Thymus (tissue), 11 donors: ENCODE results near the gene OR12D2. TPM values are rescaled to one million over a fixed set of nuclear protein-coding genes. Genes with fewer than 3 reads are reported as not detected.
"Not testable (repeated sequence)": the region's sequence is repeated elsewhere in the genome, so short reads cannot be mapped to it uniquely, and the experiment has no call there.

Experiments
- DNase-seq, 9 donors: peaks; one replicate each; pipeline ENCODE4 v3.0.0-alpha.2; 2013; ENCODE audit warnings: low spot score in 9 of 9, low read depth in 6 of 9, missing footprints in 1 of 9
- H3K27ac ChIP-seq, 2 donors: one replicate each; pipeline ENCODE4 v1.5.1; 2013; ENCODE audit warnings: control low read depth in 1 of 2, low read depth in 1 of 2, low read length in 1 of 2, mild to moderate bottlenecking in 1 of 2, moderate library complexity in 1 of 2
- H3K27me3 ChIP-seq, 2 donors: one replicate each; pipeline ENCODE4 v1.5.1; 2013; ENCODE audit warnings: low read length in 1 of 2; ENCODE audit not compliant: control insufficient read depth in 2 of 2, insufficient read depth in 1 of 2
- H3K36me3 ChIP-seq, 2 donors: one replicate each; pipeline ENCODE4 v1.5.1; 2013; ENCODE audit warnings: low read length in 1 of 2, mild to moderate bottlenecking in 1 of 2, moderate library complexity in 1 of 2; ENCODE audit not compliant: control insufficient read depth in 2 of 2, insufficient read depth in 2 of 2
- H3K4me1 ChIP-seq, 2 donors: one replicate each; pipeline ENCODE4 v1.5.1; 2013; ENCODE audit warnings: low read length in 2 of 2; ENCODE audit not compliant: control insufficient read depth in 2 of 2, insufficient read depth in 2 of 2
- H3K4me3 ChIP-seq, 2 donors: one replicate each; pipeline ENCODE4 v1.5.1; 2013; ENCODE audit warnings: low read length in 2 of 2, control low read depth in 1 of 2, mild to moderate bottlenecking in 1 of 2
- H3K9me3 ChIP-seq, 2 donors: one replicate each; pipeline ENCODE4 v1.5.1; 2013; ENCODE audit warnings: low read length in 1 of 2, mild to moderate bottlenecking in 1 of 2; ENCODE audit not compliant: control insufficient read depth in 2 of 2, insufficient read depth in 1 of 2
- WGBS: extraction: QIAGEN DNeasy Blood & Tissue Kit; methylation state at CpG from one replicate; pipeline ENCODE4 v1.1.7; 2013; 5-methylcytosine and 5-hydroxymethylcytosine counted together
- polyA plus RNA-seq: library from polyadenylated mRNA; stranded (reverse); fragments of 200-250 nt; gene quantifications from one replicate; pipeline ENCODE4 v1.2.3, GENCODE V29; 2013
- total RNA-seq: library from RNA; stranded (reverse); fragments of 120-200 nt; gene quantifications from one replicate; pipeline ENCODE4 v1.2.4, GENCODE V29; 2013
- donor health status: healthy.

OR12D2 gene
- total and polyA plus RNA-seq, 2 donors: not detected

- Histone ChIP-seq H3K27ac (no peak overlapping the region), H3K4me3 (no peak overlapping the region), H3K4me1 (no peaks in the 10 kb centered on the region), H3K27me3 (no peaks in the 10 kb centered on the region), H3K9me3 (no peaks in the 10 kb centered on the region), H3K36me3 (no peaks in the 10 kb centered on the region)
- DNase-seq: no peak
- 48% methylated on average over 1 of the region's 1 CpG for WGBS
Measured at GRCh38 chr6:29403801-29404200, 8.4 kb downstream of the OR12D2 start.

DNA sequence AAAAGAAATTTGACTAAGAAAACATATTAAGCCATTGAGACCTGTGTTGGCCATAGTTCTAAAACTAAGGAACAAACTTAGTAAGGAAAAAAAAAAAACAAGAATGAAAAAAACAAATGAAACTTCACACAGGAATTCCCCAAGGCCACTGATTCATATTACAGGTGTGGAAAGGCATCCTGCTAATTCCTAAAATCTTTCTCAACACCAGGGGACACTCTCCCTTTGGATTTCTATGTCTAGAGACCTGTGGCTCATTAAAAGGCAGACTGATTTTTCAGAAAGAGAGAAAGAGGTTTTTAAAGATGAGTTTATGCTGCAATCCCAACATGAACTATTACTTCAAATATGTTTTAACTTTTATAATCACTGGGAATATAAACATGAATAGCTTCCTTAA, 19.2 kb downstream of the OR12D2 start, which contains the start of gene OR12D1:
Gene OR12D1, plus strand, starts transcription at position 341 of the 400 bp plus-strand sequence.
- no peaks in the 10 kb centered on the region for H3K4me1 ChIP-seq
- no peaks in the 10 kb centered on the region for H3K27me3 ChIP-seq
- peak in 1 of 9 donors; percentile 2 for DNase-seq
- H3K36me3 ChIP-seq: no peaks in the 10 kb centered on the region
- H3K27ac ChIP-seq: peak within 1 kb of the TSS in 1 of 2 donors; percentile 46
- H3K9me3 ChIP-seq: peaks cover 0 to 6% of the 10 kb centered on the region in 2 donors
- H3K4me3 ChIP-seq: no peak within 1 kb of the TSS

DNA sequence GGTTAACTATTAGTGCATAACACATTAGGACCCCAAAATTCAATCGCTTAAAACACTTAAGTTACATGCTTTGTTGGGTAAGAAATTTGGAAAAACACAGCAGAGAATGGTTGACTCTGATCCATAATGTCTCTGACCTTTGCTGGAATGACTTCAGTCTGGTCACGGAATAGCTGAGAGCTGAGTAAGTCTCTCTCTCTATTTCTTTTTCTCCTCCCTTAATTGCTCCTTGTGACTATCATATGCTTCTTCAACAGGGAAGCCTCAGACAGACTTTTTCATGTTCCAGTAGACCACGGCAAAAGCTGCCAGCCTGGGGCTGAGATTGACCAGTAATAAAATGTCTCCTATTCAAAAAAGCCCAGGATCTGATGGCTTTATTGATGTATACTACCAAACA, 24.1 kb downstream of the OR12D2 start:
- 92% methylated on average over 3 of the region's 3 CpGs for WGBS
- no peaks in the 10 kb centered on the region for H3K27me3 ChIP-seq

GRCh38 chr6:29424168-29424567, 28.7 kb downstream of the OR12D2 start:
- Histone ChIP-seq H3K4me3 (no peak overlapping the region), H3K27me3 (no peaks in the 10 kb centered on the region), H3K9me3 (no peaks in the 10 kb centered on the region), H3K36me3 (no peaks in the 10 kb centered on the region), H3K4me1 (no peaks in the 10 kb centered on the region), H3K27ac (no peak overlapping the region)
- 97% methylated on average over 2 of the region's 2 CpGs for WGBS
- DNase-seq: no peak

More for the DNA sequence above, 24.1 kb downstream of the OR12D2 start:
- Histone ChIP-seq H3K36me3 (no peaks in the 10 kb centered on the region), H3K4me3 (no peak overlapping the region), H3K27ac (no peak overlapping the region), H3K9me3 (no peaks in the 10 kb centered on the region), H3K4me1 (no peaks in the 10 kb centered on the region)
- DNase-seq: no peak

GRCh38 chr6:29424575-29424974, 29.1 kb downstream of the OR12D2 start:
- H3K27ac ChIP-seq: no peak overlapping the region
- H3K9me3 ChIP-seq: no peaks in the 10 kb centered on the region
- H3K27me3 ChIP-seq: no peaks in the 10 kb centered on the region
- no peaks in the 10 kb centered on the region for H3K36me3 ChIP-seq
- no peaks in the 10 kb centered on the region for H3K4me1 ChIP-seq
- DNase-seq: no peak
- no peak overlapping the region for H3K4me3 ChIP-seq
- WGBS: 16% methylated on average over 2 of the region's 2 CpGs

- H3K36me3 ChIP-seq: no peaks in the 10 kb centered on the region
- H3K27me3 ChIP-seq: no peaks in the 10 kb centered on the region
Measured at GRCh38 chr6:29425075-29425474, 29.6 kb downstream of the OR12D2 start.

GRCh38 chr6:29426654-29427053, 31.2 kb downstream of the OR12D2 start:
- Histone ChIP-seq H3K27ac (no peak overlapping the region), H3K4me3 (no peak overlapping the region), H3K4me1 (no peaks in the 10 kb centered on the region), H3K9me3 (no peaks in the 10 kb centered on the region), H3K36me3 (no peaks in the 10 kb centered on the region), H3K27me3 (no peaks in the 10 kb centered on the region)
- 97% methylated on average over 3 of the region's 3 CpGs for WGBS
- no peak for DNase-seq

More at GRCh38 chr6:29425075-29425474, 29.6 kb downstream of the OR12D2 start:
- no peak for DNase-seq
- Histone ChIP-seq H3K27ac (no peak overlapping the region), H3K4me3 (no peak overlapping the region), H3K9me3 (no peaks in the 10 kb centered on the region), H3K4me1 (no peaks in the 10 kb centered on the region)
- 89% methylated on average over 1 of the region's 1 CpG for WGBS

- H3K27ac ChIP-seq, DNase-seq, H3K4me3 ChIP-seq, H3K9me3 ChIP-seq, H3K4me1 ChIP-seq, H3K36me3 ChIP-seq, H3K27me3 ChIP-seq: not testable (repeated sequence)
- 68% methylated on average over 18 of the region's 18 CpGs for WGBS
Measured at GRCh38 chr6:29436730-29437129, 41.3 kb downstream of the OR12D2 start.

DNA sequence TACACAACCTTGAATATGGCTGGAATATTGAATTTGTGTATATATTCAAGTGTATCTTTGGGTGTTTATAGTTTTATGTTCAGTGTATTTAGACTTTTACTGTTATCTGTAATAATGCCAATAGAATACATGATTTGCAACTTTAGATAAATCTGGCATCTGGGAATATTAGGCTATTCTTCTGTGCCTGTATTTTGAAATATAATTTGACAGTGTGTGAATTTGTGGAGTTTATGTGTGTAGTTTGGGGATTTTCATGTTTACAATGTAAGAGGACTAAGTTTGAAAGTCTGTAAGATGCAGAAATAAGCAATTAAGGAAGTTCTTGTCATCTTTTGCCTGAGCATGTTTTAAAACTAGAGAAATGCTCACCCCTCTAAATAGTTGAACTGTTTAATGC, 43.6 kb downstream of the OR12D2 start, which contains the start of gene OR10C1:
Gene OR10C1, plus strand, starts transcription at position 301 of the 400 bp plus-strand sequence. CDS start 710 bp downstream, outside the sequence.
- Histone ChIP-seq H3K4me3 (no peak within 1 kb of the TSS), H3K27ac (no peak within 1 kb of the TSS), H3K4me1 (no peaks in the 10 kb centered on the region), H3K36me3 (no peaks in the 10 kb centered on the region), H3K27me3 (peaks cover 0 to 2% of the 10 kb centered on the region in 2 donors), H3K9me3 (peaks cover 0 to 1% of the 10 kb centered on the region in 2 donors)
- DNase-seq: no peak

- no peak overlapping the region for H3K27ac ChIP-seq
- H3K27me3 ChIP-seq: no peaks in the 10 kb centered on the region
- no peaks in the 10 kb centered on the region for H3K4me1 ChIP-seq
- WGBS: 88% methylated on average over 1 of the region's 1 CpG
- H3K9me3 ChIP-seq: peaks cover 0 to 1% of the 10 kb centered on the region in 2 donors
- H3K36me3 ChIP-seq: no peaks in the 10 kb centered on the region
- no peak for DNase-seq
- H3K4me3 ChIP-seq: no peak overlapping the region
Measured at GRCh38 chr6:29442719-29443118, 47.3 kb downstream of the OR12D2 start.
